ENCODE results near the gene EYA2. TPM values are rescaled to one million over a fixed set of nuclear protein-coding genes. Genes with fewer than 3 reads are reported as not detected.

EYA2 gene
- total RNA-seq, 2 donors from 2014 or later, result 3.5 to 3.8 TPM

GRCh38 chr20:47093320-47093966, 198.8 kb downstream of the EYA2 start:
- Histone ChIP-seq H3K27me3 (replicated peaks; ENCODE audit: insufficient read depth) (no peaks in the 10 kb centered on the region), H3K36me3 (no peaks in the 10 kb centered on the region)
- ATAC-seq (ENCODE audit: insufficient number of reproducible peaks, low FRiP score, low read depth), result no peak

GRCh38 chr20:47095690-47096089, 201.0 kb downstream of the EYA2 start:
- TF ChIP-seq, protein P1, sequence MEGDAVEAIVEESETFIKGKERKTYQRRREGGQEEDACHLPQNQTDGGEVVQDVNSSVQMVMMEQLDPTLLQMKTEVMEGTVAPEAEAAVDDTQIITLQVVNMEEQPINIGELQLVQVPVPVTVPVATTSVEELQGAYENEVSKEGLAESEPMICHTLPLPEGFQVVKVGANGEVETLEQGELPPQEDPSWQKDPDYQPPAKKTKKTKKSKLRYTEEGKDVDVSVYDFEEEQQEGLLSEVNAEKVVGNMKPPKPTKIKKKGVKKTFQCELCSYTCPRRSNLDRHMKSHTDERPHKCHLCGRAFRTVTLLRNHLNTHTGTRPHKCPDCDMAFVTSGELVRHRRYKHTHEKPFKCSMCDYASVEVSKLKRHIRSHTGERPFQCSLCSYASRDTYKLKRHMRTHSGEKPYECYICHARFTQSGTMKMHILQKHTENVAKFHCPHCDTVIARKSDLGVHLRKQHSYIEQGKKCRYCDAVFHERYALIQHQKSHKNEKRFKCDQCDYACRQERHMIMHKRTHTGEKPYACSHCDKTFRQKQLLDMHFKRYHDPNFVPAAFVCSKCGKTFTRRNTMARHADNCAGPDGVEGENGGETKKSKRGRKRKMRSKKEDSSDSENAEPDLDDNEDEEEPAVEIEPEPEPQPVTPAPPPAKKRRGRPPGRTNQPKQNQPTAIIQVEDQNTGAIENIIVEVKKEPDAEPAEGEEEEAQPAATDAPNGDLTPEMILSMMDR (IDR thresholded peaks at IDR 0.05), result no peak
- Histone ChIP-seq H3K27me3 (replicated peaks; ENCODE audit: insufficient read depth) (no peaks in the 10 kb centered on the region), H3K4me1 (ENCODE audit: control insufficient read depth in 1 of 2, low read depth in 2 of 2) (peaks cover 8 to 10% of the 10 kb centered on the region in 2 donors), H3K4me3 (no peak overlapping the region), H3K27ac (no peak overlapping the region), H3K36me3 (no peaks in the 10 kb centered on the region), H3K9me3 (peaks cover 7% of the 10 kb centered on the region)
- ATAC-seq (ENCODE audit: insufficient number of reproducible peaks, low FRiP score, low read depth), result no peak
- DNase-seq (ENCODE audit: low spot score), result no peak

More at GRCh38 chr20:47093320-47093966, 198.8 kb downstream of the EYA2 start:
- Histone ChIP-seq H3K4me1 (ENCODE audit: control insufficient read depth in 1 of 2, low read depth in 2 of 2) (no peaks in the 10 kb centered on the region), H3K27ac (no peak overlapping the region), H3K4me3 (no peak overlapping the region), H3K9me3 (peaks cover 7% of the 10 kb centered on the region)
- TF ChIP-seq, protein P1 (IDR thresholded peaks at IDR 0.05), result no peak
- DNase-seq (ENCODE audit: low spot score), result no peak

DNA sequence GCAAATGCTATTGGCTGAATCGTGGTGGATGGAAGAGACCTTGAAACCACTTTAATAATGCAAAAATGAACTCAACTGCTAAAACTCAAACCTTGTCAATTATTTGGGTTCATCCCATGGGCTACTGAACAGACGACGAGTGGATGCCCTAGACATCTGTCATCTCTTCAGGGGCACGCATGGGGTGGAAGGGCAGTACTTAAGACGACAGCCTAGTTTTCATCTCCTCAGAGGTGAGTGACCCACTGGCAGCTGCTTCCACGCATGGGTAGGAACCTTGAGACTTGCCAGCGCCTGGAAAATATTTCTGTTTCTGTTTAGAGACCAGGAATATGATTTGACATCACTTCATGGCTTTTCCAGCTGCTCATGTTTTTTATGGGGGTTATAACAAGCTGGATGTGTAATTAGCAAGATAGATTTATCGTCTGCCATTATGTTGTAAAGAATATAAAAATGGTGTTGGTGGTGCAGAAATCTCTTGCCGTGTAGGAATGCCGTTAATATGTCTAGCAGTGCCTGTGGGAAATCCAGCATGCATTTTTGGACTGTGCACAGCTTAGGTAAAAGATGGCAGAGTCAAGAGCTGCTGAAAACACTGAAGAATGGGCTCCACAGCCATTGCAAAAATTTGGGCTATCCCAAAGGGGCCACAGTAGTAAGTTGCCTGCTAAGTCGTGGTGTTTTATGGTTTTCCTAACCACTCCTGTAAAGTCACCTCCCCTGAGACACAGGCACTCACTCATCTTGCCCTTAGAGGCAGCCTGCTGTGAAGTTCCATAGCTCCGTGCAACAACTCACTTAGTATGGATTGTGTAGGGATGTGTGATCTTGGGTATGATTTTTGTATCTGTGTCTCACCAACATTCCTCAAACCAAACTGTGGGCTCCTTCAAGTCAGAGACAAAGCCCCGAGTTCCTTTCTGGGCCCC, 203.3 kb downstream of the EYA2 start:
- Histone ChIP-seq H3K9me3 (peaks cover 7% of the 10 kb centered on the region), H3K27ac (no peak overlapping the region), H3K36me3 (no peaks in the 10 kb centered on the region), H3K4me3 (no peak overlapping the region), H3K4me1 (ENCODE audit: control insufficient read depth in 1 of 2, low read depth in 2 of 2) (peaks cover 8 to 13% of the 10 kb centered on the region in 2 donors), H3K27me3 (replicated peaks; ENCODE audit: insufficient read depth) (no peaks in the 10 kb centered on the region)
- TF ChIP-seq, protein P1 (IDR thresholded peaks at IDR 0.05), result no peak
- ATAC-seq (ENCODE audit: insufficient number of reproducible peaks, low FRiP score, low read depth), result no peak
- DNase-seq (ENCODE audit: low spot score), result no peak

- no peaks in the 10 kb centered on the region for H3K27me3 ChIP-seq (replicated peaks; ENCODE audit: insufficient read depth)
- H3K4me3 ChIP-seq, result no peak overlapping the region
- no peak overlapping the region for H3K27ac ChIP-seq
- DNase-seq (ENCODE audit: low spot score) (no peak), ATAC-seq (ENCODE audit: insufficient number of reproducible peaks, low FRiP score, low read depth) (no peak)
- peaks cover 7% of the 10 kb centered on the region for H3K9me3 ChIP-seq
- TF ChIP-seq, protein P1 (IDR thresholded peaks at IDR 0.05), result no peak
- H3K36me3 ChIP-seq, result no peaks in the 10 kb centered on the region
- peaks cover 8 to 13% of the 10 kb centered on the region in 2 donors for H3K4me1 ChIP-seq (ENCODE audit: control insufficient read depth in 1 of 2, low read depth in 2 of 2)
Observed at GRCh38 chr20:47099093-47099492, 204.4 kb downstream of the EYA2 start.

- no peak for DNase-seq (ENCODE audit: low spot score)
- no peak for ATAC-seq (ENCODE audit: insufficient number of reproducible peaks, low FRiP score, low read depth)
Observed at GRCh38 chr20:47099825-47100441, 205.3 kb downstream of the EYA2 start.

More at GRCh38 chr20:47099825-47100441, 205.3 kb downstream of the EYA2 start:
- Histone ChIP-seq H3K4me3 (no peak overlapping the region), H3K27ac (peak overlapping the region in 1 of 2 donors; percentile 5), H3K9me3 (peaks cover 7% of the 10 kb centered on the region), H3K4me1 (ENCODE audit: control insufficient read depth in 1 of 2, low read depth in 2 of 2) (peaks cover 8 to 13% of the 10 kb centered on the region in 2 donors), H3K27me3 (replicated peaks; ENCODE audit: insufficient read depth) (no peaks in the 10 kb centered on the region), H3K36me3 (no peaks in the 10 kb centered on the region)
- TF ChIP-seq, protein P1 (IDR thresholded peaks at IDR 0.05), result no peak

Measured in thoracic aorta (tissue), 2 donors.